Right renal pelvis (tissue), 4 donors: ENCODE data around the gene CYBA. TPM values are rescaled to one million over a fixed set of nuclear protein-coding genes. Genes with fewer than 3 reads are reported as not detected.

Experiments
- DNase-seq, 4 donors: peaks; one replicate each; pipeline ENCODE4 v3.0.0-alpha.2; 2013; ENCODE audit warnings: low read depth in 4 of 4, low spot score in 3 of 4, missing footprints in 1 of 4
- polyA plus RNA-seq, 4 donors: library from polyadenylated mRNA; unstranded; fragments of 120-200 nt; gene quantifications; one replicate each; pipeline ENCODE4 v1.2.1, GENCODE V29; 2013; ENCODE audit not compliant: insufficient read length in 4 of 4

Gene CYBA
- polyA plus RNA-seq, 4 donors, result 102 to 202 (median 108) TPM

- DNase-seq, result peak; percentile 92 to 97 (median 94)
These were observed 12.2 kb upstream of the CYBA start, which contains the start of gene MVD for GRCh38 chr16:88662843-88663606. TSS of gene MVD (minus strand) at chr16:88663091. CDS start at chr16:88663080, 11 bp downstream.

GRCh38 chr16:88662222-88662842 lies 11.5 kb upstream of the CYBA start:
- DNase-seq, result no peak

DNA sequence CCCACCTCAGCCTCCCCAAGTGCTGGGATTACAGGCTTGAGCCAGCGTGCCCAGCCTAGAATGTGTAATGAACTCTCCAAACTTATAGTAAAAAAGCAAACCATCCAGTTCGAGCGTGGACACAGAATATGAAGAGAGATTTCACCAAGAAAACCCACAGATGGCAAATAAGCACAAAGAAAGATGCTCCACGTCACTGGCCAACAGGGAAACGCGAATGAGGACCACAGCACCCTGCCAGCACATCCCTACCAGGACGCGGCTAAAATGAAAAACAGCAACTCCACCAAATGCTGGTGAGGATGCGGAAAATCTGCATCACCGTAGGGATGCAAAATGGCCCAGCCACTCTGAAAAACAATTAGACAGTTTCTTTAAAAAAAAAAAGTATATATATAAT lies 10.6 kb upstream of the CYBA start:
- DNase-seq, result no peak

DNA sequence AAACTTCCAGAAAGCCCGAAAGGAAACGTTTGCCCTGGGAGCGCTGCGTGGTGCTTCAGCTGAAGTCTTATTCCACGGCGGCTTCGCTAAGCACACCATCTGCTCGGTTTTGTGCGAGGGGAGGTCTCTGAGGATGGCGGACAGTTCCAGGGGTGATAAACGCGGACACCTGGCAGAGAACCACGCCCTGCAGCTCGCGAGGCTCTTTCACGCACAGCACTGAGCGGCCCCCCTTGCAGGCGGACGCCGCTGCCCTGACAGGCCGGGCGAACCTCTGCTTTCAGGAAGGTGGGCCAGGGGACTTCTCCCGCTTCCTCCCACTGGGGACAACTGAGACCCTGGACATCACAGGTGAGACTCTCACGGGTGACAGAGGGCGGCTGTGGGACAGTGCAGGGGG lies 8.3 kb upstream of the CYBA start:
- DNase-seq, result no peak

- DNase-seq, result no peak
These were observed 7.9 kb upstream of the CYBA start for GRCh38 chr16:88658714-88659113.

DNA sequence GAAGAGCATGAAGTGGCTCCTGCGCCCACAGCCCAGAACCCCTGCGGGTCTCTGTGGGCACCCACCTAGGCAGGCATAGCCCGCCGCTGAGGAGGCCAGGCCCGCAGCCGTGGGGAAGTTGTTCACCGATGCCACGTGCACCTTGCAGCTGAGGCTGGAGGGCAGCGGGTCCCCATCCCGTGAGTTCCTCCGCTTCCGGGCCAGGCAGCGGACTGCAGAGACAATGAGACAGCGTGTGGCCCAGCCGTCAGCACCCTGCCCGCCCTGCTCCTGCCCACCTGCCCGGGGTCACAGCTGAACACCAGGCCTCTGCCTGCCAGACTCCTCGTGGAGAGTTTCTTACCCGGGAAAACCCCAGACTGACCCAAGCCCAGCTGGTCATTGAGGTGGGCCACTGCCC lies 6.5 kb upstream of the CYBA start:
- DNase-seq, result no peak

DNA sequence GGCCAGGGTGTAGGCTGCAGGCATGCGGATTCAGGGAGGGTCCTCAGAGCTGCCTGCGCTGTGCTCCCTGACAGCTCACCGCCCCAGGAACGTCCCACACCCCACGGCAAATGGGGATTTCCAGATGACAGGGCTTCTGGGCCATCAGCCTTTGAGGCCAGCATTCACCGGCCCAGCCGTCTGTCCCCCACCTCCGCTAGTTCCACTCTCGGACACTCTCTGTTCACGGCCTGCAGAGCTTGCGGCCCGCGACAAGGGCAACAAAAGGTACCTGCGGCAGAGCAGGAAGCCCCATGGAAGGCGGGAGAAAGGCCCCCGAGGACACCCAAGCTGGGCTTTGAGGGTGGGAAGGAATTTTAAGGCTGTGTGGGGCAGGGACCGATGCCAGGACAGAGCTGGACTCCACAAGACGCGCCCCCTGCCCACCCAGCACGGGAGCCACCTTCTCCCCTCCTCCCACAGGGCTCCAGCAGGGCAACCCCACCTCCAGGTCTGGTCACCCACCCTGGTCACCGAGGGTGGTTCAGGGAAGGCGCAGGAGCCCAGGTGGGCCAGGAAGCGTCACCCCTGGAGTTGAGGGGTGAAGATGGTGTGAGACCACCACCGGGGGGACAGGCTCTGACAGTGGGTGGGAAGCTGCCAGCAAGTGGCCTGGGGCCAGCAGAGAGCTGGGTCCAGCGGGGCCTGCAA lies 5.6 kb upstream of the CYBA start:
- DNase-seq, result no peak

- DNase-seq, result no peak
These were observed 5.0 kb upstream of the CYBA start for GRCh38 chr16:88655733-88656281.

DNA sequence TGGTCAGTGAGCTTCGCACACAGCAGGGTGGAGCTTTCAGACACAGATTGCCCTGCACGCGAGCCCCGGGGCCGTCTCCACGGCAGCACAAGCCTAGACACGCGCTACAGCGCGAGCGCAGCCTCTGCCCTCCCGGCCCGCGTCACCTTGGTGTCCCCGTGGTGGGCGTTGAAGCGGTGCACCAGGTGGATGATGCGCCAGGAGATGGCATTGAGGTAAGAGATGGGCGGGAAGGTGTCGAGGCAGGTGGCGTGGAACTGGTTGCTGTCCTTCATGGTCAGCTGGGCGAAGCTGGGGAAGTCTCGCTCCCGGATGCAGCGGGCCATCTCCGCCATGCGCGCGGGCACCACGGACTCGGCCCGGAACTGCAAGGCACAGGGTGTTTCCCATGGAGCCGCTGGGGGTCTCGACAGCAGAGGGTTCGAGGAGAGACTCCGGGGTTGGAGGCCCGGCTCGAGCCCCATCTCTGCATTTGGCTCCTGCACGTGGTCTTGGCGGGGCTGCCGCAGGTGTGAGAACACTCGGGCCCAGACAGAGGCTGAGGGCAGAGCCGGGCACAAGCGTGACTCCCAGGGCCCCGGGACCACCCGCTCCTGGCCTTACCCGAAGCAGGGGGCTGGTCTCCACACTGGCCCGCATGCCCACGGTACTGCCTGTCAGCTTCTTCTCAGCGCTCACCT lies 4.3 kb upstream of the CYBA start:
- no peak for DNase-seq

- DNase-seq, result no peak
These were observed 3.7 kb upstream of the CYBA start for GRCh38 chr16:88654363-88655052.

DNA sequence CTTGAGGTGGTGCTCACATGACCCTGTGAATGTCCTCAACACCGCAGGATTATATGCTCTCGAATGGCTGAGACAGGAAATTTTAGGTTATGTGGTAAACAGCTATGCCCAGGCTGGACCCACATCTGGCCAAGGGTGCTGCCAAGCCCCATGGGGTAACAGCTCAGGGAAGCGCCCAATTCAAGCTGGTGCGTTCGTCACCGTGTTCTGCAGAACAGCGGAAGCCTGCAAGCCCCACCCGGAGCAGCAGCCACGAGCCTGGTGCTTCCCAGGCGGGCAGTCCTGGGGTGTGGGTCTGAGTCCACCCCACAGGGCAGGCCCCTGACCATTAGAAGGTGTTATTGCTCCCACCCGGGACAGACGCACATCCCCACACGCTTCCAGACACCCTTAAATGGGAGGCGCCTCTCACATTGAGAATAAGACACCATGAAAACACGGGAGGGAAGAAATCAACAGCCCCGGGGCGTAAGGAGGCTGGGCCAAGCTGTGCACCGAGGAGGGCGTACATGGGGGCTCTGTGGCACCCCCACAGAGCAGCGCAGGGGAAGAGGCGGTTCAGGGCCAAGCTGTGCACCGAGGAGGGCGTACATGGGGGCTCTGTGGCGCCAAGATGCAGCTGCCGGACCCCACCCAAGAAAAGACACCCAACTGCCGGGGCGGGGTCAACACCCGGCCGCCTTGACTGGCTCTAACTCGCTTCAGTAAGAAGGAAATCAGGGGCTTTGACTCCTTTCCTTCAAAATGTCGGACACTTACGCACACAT lies 2.9 kb upstream of the CYBA start:
- DNase-seq, result no peak

DNA sequence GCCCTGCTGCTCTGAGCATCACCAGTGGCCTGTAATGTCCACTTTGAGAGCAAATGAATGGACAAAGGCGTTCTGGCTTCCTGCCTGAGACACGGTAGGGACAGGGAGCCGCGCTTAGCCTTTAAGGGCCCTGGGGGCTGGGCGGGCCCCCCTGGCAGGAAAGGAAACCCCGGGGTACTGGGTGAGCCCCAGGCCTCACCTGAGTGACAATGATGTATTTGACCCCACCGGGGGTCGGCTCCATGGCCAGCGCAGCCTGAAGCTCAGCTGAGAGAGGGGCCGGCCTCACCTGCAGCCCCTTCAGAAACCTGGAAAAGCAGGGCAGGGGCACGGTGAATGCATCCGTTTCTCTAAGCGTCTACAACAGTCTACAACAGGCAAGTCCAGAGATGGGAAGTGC lies 2.2 kb upstream of the CYBA start:
- DNase-seq, result no peak

DNA sequence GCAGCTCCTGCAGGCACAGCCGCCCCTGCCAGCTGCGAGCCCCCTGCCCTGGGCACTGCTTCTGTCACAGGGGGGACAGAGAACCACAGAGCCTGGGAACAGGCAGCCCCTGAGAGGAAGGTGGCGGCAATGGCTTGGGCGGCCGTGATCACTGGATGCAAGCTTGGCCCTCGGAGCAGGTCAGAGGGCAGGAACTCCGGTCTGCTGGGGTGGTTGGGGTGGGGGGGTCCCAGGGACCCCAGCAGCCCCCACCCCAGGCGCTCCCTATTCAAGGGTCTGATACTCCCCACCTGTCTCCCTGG lies 1.9 kb upstream of the CYBA start:
- no peak for DNase-seq

GRCh38 chr16:88651989-88652761 lies 1.3 kb upstream of the CYBA start:
- DNase-seq, result no peak

DNA sequence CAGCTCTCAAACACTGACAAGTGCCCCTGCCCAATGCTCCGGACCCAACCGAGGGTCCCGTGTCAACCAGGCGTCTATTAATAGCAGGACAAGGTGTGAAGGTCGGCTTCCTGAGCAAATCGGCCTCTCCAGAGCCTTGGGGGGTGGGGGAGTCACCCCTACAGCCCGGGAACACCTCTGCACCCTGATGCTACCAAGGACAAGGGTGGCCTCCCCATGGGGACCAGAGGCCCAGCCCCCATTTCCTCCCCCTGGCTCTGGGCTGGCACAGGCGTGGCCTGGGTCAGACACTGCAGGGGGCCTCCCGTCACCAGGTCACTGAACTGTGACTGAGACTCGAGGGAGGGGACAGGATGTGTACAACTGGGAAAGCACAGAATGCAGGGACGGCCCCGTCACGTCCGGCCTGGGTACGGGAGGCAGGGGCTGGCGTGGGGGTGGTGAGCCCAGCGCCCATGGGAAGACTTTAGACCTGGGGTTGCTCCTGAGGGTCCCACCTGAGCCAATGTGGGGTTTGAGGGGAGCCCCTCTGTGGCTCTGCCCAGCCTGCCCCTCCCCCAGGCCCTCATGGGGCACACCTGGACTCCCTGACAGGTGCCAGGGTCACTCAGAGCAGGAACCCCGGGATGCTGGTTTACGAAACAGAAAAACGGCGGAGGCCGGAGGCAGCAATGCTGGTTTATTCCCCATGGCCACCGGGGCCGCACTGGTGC lies 579 bp upstream of the CYBA start:
- DNase-seq, result peak in 3 of 4 donors; percentile 72 to 74 (median 74)

DNA sequence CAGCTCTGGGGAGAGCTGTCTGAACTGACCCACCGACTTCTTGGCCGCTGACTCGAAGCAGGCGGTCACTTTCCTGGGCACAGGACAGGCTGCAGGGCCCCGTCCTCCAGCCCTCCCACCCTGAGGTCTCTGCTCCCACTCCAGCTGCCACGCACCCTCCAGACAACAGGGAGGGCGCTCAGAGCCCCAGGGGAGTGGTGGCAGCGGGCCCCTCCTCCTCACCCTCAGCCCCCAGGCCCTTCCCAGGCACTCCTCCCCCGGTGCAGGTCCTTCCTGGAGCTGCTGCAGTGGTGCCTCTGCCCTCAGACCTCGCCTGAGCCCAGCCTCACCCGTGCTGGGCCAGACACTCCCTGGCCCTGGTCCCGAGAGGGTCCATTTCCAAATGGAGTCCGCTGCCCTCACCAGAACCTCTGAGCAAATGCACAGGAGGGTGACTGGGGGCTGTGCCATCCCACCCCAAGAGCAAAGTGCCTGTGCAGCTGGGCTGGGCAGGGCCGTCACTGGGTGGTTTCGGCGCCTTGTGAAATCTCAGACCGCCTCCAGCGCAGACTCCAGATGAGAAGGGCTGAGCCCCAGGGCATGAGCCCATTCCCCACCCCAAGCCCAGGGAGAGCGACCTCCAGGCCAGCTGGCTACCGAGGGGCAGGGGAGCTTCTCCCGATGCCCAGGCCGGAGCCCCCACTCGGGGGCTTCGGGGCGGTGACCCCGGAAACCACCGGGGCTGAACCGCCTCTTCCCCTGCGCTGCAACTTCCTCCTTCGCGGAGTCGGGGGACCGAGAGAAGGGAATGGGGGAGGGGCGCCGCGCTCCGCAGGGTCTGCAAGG lies 717 bp downstream of the CYBA start:
- no peak for DNase-seq

DNA sequence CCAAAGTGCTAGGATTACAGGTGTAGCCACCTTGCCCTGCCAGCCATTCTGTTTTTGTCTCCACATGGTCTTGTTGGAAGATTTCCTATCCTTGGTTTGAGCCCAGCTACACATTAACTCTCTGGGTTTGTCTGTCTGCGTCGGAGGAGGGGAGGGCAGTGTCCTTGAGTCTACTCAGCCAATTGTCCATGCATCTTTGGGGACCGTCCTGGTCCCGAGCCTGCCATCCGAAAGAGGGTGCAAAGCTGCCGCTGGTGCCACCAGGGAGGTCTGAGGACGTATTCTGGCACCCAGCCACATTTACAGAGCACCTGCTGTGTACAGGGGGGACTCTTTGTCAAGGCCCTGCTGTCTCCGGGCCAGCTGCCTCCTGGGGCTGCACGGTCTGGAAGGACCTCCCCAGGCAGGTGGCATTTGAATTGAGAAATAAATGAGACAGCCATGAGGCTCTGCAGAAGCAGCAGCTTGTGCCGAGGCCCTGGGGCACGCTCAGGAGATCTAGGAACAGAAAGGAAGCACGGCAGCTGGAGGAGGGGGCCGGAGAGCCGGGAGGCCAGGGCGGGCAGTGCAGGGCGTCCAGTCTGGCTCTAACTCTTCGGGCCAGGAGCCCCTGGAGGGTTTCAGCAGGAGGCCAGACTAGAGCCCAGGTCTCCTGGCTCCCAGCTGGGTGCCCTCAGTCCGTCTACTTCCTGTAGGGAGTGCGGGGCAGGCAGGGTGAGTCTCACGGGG lies 1.5 kb downstream of the CYBA start:
- DNase-seq, result no peak
